Measurements from ENCODE around the gene IFNA6.

Gene IFNA6

DNA sequence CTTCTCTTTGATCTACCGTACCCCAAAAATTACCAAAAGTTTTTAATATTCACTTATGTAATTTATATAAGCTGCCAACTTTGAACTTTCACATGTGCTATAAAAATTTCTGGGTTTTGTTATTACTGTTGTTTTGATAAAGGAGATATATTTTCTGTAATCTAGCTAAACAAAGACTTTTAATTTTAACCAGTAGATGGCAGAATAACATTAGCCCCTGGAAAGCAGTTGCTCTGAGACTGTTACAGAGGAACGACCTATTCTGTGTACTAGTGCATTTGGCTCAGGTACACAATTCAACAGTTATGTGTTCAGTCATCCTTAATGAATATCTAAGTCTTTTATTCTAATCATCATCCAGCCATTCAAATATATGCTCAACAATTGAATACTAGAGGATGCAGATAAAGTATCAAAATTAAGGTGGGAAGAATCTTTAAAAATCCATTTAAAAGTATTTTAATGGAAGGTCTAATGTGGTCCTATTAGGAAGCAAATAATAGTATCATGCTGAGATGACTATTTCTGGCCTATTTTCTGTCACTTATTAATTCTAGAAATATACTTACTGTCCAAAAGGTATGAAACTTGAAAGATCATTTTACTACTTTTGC lies 24.1 kb downstream of the IFNA6 start:
- no peak for DNase-seq

- DNase-seq: no peak
These were observed 26.6 kb downstream of the IFNA6 start for GRCh38 chr9:21324047-21324446.

GRCh38 chr9:21322911-21323461 lies 27.7 kb downstream of the IFNA6 start:
- DNase-seq: no peak

GRCh38 chr9:21320465-21320864 lies 30.2 kb downstream of the IFNA6 start:
- no peak for DNase-seq

DNA sequence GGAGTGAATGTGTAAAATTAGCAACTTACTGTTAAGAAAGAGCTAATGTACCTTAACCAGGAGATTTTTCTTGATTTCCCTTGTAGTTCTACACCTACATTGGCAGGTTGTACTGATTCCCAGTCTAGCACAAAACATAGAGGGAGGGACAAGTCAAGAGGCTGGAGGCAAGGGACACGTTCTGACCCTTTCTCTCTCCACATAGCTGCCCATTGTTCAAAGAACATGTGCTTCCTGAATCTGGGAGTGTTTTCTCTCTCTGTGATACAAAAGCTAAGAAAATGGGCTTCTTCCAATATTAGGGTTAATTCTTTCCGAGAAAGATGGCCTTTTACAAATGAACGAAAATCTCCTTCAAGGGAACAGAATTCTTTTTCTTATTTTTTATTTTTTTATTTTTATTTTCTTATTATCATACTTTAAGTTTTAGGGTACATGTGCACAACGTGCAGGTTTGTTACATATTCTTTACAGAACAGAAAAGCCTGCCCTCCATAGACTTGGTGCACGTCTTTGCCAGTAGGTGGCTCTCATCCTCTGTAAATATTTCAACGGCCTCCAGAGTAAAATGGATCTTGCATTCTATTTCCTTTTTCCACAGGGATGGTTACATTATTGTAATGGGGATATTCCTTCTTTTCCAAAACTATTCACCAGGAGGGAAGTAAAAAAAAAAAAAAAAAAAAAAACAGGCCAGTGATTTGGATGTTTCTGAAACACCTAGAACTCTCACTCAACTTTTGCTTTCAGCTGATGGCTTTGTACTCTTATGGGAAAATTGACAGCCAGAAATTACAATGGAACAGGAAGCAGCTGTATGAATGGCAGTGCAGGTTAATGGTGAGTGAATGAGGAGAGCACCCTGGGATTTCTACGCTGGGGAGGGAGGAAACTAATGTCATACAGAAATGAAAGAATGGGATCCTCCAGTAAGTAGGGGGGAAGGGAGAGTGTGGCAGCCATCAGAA lies 32.4 kb downstream of the IFNA6 start:
- peak; percentile 54 for DNase-seq

GRCh38 chr9:21316860-21317259 lies 33.8 kb downstream of the IFNA6 start:
- no peak for DNase-seq

DNA sequence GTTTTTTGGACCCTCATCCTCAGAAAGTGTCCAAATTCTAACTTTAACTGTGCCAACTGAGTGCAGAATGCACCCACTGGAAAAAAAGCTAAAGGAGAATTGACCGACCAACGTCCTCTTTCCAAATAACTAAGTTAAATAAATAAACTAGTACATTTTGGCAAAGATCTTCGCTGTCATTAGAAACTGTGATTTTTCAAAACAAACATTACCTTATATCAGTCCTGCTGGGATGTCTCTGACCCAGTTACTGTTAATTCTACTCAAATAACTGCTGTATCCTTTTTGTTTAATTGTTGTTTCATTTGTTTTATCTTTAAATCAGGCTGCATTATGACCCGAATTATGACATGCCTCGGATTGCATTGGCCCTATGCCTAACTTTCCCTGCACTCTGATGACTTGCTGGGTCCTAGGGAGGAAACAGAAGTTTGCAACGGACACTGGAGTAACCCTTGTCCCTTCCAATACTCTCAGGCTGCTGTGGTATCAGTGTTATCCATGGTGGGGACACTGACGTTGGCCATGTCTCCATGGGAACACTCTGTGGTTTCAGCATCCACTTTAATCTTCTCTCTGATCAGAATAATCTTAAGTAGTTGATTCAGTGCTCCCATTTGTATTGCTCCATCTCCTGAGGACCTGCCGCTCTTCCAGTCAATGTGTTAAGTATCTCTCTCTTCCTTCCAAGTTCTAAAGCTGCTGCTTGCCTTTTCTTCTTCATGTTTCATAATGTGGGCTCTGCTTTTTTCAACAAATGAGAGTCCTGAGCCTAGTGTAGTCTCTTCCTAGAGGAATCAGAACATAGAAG lies 34.5 kb downstream of the IFNA6 start:
- DNase-seq: no peak

GRCh38 chr9:21314152-21314551 lies 36.5 kb downstream of the IFNA6 start:
- no peak for DNase-seq

DNA sequence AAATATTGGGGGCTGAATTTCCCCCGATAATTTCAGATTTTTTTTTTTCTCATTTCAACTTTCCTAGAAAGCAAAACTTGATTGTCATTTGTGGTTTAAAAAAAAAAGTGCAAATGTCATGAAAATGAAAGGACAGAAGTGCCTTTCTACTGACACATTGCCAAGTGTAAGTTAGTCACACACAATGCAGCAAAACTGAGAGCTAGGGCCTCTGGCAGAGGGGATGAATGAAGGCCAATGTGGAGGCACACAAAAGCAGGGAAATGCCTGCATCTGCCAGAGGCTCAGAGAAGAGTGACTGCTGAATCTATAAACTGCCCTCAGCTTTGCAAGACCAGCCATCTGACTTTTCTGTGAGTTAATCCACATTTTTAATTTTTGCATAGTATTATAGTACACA lies 38.8 kb downstream of the IFNA6 start:
- DNase-seq: no peak

GRCh38 chr9:21305213-21305612 lies 45.5 kb downstream of the IFNA6 start, which contains the start of gene IFNA5:
Gene IFNA5 (minus strand): TSS chr9:21305313. CDS start chr9:21305256, 57 bp downstream.
- no peak for DNase-seq
